ENCODE data around the gene DYNC1I2. TPM values are rescaled to one million over a fixed set of nuclear protein-coding genes. Genes with fewer than 3 reads are reported as not detected.

DYNC1I2 gene
- total RNA-seq, 1 donor from 2014 or later = 89.1 TPM

GRCh38 chr2:171788316-171788993 lies 101.2 kb downstream of the DYNC1I2 start:
- DNase-seq = no peak
- H3K9me3 ChIP-seq = no peaks in the 10 kb centered on the region
- H3K27ac ChIP-seq = no peak overlapping the region
- peaks cover 56% of the 10 kb centered on the region for H3K36me3 ChIP-seq
- H3K4me1 ChIP-seq = no peaks in the 10 kb centered on the region
- H3K27me3 ChIP-seq = no peaks in the 10 kb centered on the region
- no peak for TF ChIP-seq CTCF (IDR thresholded peaks at IDR 0.05)
- no peak for ATAC-seq
- intact Hi-C loops (cut with DNase I) = no loop called here
- H3K4me3 ChIP-seq = no peak overlapping the region

- Histone ChIP-seq H3K9me3 (no peaks in the 10 kb centered on the region), H3K4me1 (no peaks in the 10 kb centered on the region), H3K4me3 (no peak overlapping the region), H3K27ac (no peak overlapping the region), H3K36me3 (peaks cover 44% of the 10 kb centered on the region), H3K27me3 (no peaks in the 10 kb centered on the region)
- no peak for TF ChIP-seq CTCF (IDR thresholded peaks at IDR 0.05)
- DNase-seq (no peak), ATAC-seq (no peak)
- intact Hi-C loops (cut with DNase I) = no loop called here
Observed at GRCh38 chr2:171789956-171790355, 102.7 kb downstream of the DYNC1I2 start.

- intact Hi-C loops (cut with DNase I) = no loop called here
- H3K4me1 ChIP-seq = no peaks in the 10 kb centered on the region
- H3K4me3 ChIP-seq = no peak overlapping the region
- H3K27ac ChIP-seq = no peak overlapping the region
- no peaks in the 10 kb centered on the region for H3K27me3 ChIP-seq
- DNase-seq (no peak), ATAC-seq (no peak)
- H3K9me3 ChIP-seq = no peaks in the 10 kb centered on the region
- H3K36me3 ChIP-seq = peaks cover 33% of the 10 kb centered on the region
- TF ChIP-seq CTCF (IDR thresholded peaks at IDR 0.05) = no peak
Observed at GRCh38 chr2:171791361-171791760, 104.1 kb downstream of the DYNC1I2 start.

GRCh38 chr2:171792157-171792556 lies 104.9 kb downstream of the DYNC1I2 start:
- TF ChIP-seq CTCF (IDR thresholded peaks at IDR 0.05) = no peak
- H3K36me3 ChIP-seq = peaks cover 25% of the 10 kb centered on the region
- H3K9me3 ChIP-seq = no peaks in the 10 kb centered on the region
- no peaks in the 10 kb centered on the region for H3K27me3 ChIP-seq
- DNase-seq = no peak
- no peak for ATAC-seq
- H3K4me1 ChIP-seq = no peaks in the 10 kb centered on the region
- H3K27ac ChIP-seq = no peak overlapping the region
- intact Hi-C loops (cut with DNase I) = no loop called here
- no peak overlapping the region for H3K4me3 ChIP-seq

GRCh38 chr2:171792886-171793580 lies 105.8 kb downstream of the DYNC1I2 start:
- no peak for DNase-seq
- intact Hi-C loops (cut with DNase I) = no loop called here
- no peak for TF ChIP-seq CTCF (IDR thresholded peaks at IDR 0.05)
- ATAC-seq = no peak
- H3K4me3 ChIP-seq = no peak overlapping the region
- peaks cover 19% of the 10 kb centered on the region for H3K36me3 ChIP-seq
- H3K27me3 ChIP-seq = no peaks in the 10 kb centered on the region
- H3K9me3 ChIP-seq = no peaks in the 10 kb centered on the region
- H3K4me1 ChIP-seq = no peaks in the 10 kb centered on the region
- no peak overlapping the region for H3K27ac ChIP-seq

Measured in upper lobe of right lung (tissue), 1 donor.